SH-SY5Y (cell line): ENCODE measurements around the gene RAI14.

Source experiments
- GATA2 ChIP-seq: IDR thresholded peaks from 2 replicates; pipeline ENCODE4 v1.6.1; 2011; ENCODE audit warnings: mild to moderate bottlenecking, low read depth, low read length
- GATA3 ChIP-seq: IDR thresholded peaks from 2 replicates; pipeline ENCODE4 v1.6.1; 2011; ENCODE audit warnings: low read depth, mild to moderate bottlenecking, low read length, moderate library complexity

DNA sequence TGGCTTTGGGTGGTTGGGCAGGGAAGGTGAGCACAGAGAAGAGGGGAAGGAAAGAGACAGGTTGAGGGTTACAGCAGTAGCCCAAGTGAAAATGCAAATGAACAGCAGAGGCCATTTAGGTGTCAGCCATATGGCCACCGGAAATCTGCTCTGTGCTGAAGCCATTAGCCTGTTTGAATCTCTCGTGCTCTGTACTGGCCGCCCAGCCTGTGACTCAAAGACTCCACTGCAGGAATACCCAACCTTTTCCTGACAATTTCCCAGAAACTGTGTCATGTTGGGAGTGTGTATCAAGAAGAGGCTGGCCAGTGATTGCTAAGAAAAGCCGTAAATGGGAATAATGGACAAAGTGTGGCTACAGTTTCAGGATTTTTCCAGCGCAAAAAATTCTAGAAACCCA is 35.9 kb upstream of the RAI14 start:
- no peak for TF ChIP-seq GATA2
- TF ChIP-seq GATA3, result no peak
